ENCODE results near the gene SLC7A9.
"Not testable (repeated sequence)": the region's sequence is repeated elsewhere in the genome, so short reads cannot be mapped to it uniquely, and the experiment has no call there.

Gene SLC7A9

DNA sequence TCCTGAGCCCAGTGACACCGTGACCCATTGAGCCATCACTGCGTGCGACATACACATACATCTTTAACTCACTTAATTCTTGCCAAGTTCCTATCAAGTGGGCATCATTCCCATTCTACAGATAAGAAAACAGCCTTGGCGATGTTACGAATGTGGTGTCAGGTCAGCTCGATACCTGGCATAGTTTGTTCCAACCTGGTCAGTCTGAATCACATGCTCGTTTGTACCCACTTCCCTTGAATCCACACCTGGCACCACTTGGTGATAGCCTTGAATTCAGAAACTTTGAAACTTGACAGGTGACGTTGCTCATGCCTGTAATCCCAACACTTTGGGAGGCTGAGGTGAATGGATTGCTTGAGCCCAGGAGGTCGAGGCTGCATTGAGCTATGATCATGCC, 59.1 kb downstream of the SLC7A9 start:
- FAIRE-seq = no peak
- no peak for DNase-seq (ENCODE audit: insufficient read length, low spot score)

DNA sequence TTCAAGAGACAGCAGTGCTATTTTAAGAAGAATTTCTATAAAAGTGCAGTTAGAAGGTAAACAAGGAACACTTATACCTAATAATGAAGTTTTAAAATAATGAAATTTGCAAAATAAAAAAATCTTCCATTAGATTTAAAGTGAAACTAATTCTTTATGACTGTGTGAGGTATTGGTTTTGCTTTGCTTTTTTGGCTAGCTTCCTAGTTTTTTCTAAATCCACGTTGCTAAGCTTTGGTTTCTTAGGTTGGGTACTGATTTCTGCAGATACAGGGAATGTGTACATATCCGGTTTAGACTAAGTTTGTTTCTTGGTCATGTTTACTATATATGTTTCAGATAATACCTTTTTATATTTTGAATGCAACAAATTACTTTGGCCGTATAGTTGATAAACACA, 59.8 kb downstream of the SLC7A9 start:
- FAIRE-seq (no peak), DNase-seq (ENCODE audit: insufficient read length, low spot score) (no peak)

GRCh38 chr19:32809254-32809653, 60.3 kb downstream of the SLC7A9 start:
- FAIRE-seq (no peak), DNase-seq (ENCODE audit: insufficient read length, low spot score) (no peak)

DNA sequence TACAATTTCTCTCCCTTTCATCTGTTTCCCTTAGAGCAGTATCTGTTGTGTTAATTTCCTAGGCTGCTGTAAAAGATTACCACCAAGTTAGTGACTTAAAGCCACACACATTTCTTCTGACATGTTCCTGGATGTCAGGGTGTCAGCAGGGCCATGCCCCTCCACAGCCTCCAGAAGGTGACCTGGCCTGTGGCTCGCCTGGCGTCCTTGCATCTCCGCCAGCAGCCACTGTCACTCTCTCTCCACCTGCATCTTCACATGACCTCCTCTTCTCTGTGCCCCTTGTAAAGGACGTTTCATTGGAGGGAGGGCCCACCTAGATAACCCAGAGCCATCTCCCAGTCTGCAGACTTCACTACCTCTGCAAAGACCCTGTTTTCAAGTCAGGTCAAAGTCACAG, 61.3 kb downstream of the SLC7A9 start:
- DNase-seq (ENCODE audit: insufficient read length, low spot score) (no peak), FAIRE-seq (no peak)

- FAIRE-seq (no peak), DNase-seq (ENCODE audit: insufficient read length, low spot score) (no peak)
Measured at GRCh38 chr19:32802840-32803239, 66.7 kb downstream of the SLC7A9 start.

GRCh38 chr19:32800754-32801153, 68.8 kb downstream of the SLC7A9 start:
- FAIRE-seq (no peak), DNase-seq (ENCODE audit: insufficient read length, low spot score) (no peak)

DNA sequence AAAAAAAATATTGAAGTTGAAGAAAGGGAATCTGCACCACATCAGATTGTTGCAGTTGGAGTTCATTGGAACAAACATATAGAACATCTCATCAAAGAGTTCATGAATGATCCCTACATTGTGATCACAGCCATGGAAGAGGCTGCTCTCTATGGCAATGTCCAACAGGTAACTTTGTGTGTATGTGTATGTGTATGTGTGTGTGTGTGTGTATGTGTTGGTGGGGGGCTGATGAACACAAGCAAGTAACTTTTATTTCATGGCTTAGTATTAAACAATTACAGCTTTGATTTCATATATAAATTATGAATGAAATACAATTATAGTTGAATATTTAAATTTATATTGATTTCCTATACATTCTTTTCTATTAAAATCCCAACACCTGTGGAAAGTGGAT, 69.4 kb downstream of the SLC7A9 start:
- no peak for DNase-seq (ENCODE audit: insufficient read length, low spot score)
- no peak for FAIRE-seq

- no peak for FAIRE-seq
- no peak for DNase-seq (ENCODE audit: insufficient read length, low spot score)
Measured at GRCh38 chr19:32798201-32798600, 71.4 kb downstream of the SLC7A9 start.

GRCh38 chr19:32789429-32789828, 80.1 kb downstream of the SLC7A9 start:
- FAIRE-seq (no peak), DNase-seq (ENCODE audit: insufficient read length, low spot score) (no peak)

GRCh38 chr19:32787895-32788294, 81.7 kb downstream of the SLC7A9 start:
- FAIRE-seq; DNase-seq (ENCODE audit: insufficient read length, low spot score): not testable (repeated sequence)

DNA sequence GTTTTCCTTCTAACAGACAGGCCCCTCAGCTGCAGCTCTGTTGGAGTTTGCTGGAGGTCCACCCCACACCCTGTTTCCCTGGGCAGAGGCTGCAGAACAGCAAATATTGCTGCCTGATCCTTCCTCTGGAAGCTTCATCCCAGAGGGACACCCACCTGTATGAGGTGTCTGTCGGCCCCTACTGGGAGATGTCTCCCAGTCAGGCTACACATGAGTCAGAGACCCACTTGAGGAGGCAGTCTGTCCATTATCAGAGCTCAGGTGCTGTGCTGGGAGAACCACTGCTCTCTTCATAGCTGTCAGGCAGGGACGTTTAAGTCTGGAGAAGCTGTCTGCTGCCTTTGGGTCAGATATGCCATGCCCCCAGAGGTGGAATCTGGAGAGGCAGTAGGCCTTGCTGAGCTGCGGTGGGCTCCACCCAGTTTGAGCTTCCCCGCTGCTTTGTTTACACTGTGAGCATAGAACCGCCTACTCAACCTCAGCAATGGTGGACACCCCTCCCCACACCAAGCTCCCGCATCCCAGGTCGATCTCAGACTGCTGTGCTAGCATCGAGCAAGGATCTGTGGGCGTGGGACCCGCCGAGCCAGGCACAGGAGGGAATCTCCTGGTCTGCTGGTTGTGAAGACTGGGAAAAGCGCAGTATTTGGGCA, 82.3 kb downstream of the SLC7A9 start:
- FAIRE-seq; DNase-seq (ENCODE audit: insufficient read length, low spot score): not testable (repeated sequence)

GRCh38 chr19:32782089-32782488, 87.5 kb downstream of the SLC7A9 start:
- FAIRE-seq; DNase-seq (ENCODE audit: insufficient read length, low spot score): not testable (repeated sequence)

DNA sequence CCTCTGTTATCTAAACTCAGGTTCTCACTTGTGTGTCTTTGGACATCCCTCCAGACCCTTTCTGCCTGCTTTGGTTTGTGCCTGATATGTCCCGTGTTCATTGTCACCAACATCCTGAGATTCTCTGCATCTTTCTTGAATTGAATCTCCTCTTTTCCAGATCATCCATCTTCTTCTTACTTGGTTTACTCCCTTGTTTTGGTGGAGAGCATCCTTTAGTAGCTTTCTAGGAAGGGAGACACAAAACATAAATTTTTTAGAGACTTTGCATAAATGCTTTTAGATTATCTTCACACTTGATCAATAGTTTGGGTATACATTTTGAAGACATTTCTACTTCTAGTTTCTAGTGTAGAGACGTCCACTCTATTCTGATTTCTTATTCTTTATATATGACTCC, 88.3 kb downstream of the SLC7A9 start:
- DNase-seq (ENCODE audit: insufficient read length, low spot score) = no peak
- FAIRE-seq = no peak

All from HTR-8/SVneo (cell line).